Measurements from ENCODE around the gene ADAMTS14.

- TF ChIP-seq, protein P1, sequence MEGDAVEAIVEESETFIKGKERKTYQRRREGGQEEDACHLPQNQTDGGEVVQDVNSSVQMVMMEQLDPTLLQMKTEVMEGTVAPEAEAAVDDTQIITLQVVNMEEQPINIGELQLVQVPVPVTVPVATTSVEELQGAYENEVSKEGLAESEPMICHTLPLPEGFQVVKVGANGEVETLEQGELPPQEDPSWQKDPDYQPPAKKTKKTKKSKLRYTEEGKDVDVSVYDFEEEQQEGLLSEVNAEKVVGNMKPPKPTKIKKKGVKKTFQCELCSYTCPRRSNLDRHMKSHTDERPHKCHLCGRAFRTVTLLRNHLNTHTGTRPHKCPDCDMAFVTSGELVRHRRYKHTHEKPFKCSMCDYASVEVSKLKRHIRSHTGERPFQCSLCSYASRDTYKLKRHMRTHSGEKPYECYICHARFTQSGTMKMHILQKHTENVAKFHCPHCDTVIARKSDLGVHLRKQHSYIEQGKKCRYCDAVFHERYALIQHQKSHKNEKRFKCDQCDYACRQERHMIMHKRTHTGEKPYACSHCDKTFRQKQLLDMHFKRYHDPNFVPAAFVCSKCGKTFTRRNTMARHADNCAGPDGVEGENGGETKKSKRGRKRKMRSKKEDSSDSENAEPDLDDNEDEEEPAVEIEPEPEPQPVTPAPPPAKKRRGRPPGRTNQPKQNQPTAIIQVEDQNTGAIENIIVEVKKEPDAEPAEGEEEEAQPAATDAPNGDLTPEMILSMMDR (IDR thresholded peaks at IDR 0.05): no peak
- TF ChIP-seq POLR2A (IDR thresholded peaks at IDR 0.05): no peak
Measured at GRCh38 chr10:70728328-70728727, 56.0 kb downstream of the ADAMTS14 start.
